Transverse colon (tissue), 3 donors: ENCODE results near the gene ANGPTL4.

ENCODE experiments used
- CTCF ChIP-seq, 5 experiments: fragments of 200-600 bp in 3 of 5; fragments of 450-650 bp in 2 of 5; sonication (generic) in 3 of 5; IDR thresholded peaks; 1 replicate in 2 of 5; 2 replicates in 3 of 5; pipeline ENCODE4 v1.5.1; 2016 to 2017; ENCODE audit warnings: antibody characterized with exemption in 5 of 5, inconsistent platforms in 3 of 5, mild to moderate bottlenecking in 2 of 5, moderate library complexity in 1 of 5
- EP300 ChIP-seq: sonication (generic); formaldehyde crosslinking; IDR thresholded peaks from one replicate; pipeline ENCODE4 v1.6.1; 2017; ENCODE audit warnings: antibody characterized with exemption, low read depth
- POLR2A ChIP-seq: fragments of 450-650 bp; IDR thresholded peaks from one replicate; pipeline ENCODE4 v1.6.1; 2016; ENCODE audit warnings: antibody characterized with exemption, mild to moderate bottlenecking, moderate library complexity

- TF ChIP-seq POLR2A (no peak), CTCF (IDR thresholded peaks at IDR 0.05) (no peak), EP300 (no peak)
Observed at GRCh38 chr19:8373867-8374813, 10.2 kb downstream of the ANGPTL4 start.
